Fibroblast of lung (primary cell): ENCODE data around the gene IL2RA. TPM values are rescaled to one million over a fixed set of nuclear protein-coding genes. Genes with fewer than 3 reads are reported as not detected.

Experiments
- DNase-seq, 2 donors: peaks; one replicate each; pipeline versions ENCODE4 v3.0.0 to v3.0.0-alpha.2; 2010; ENCODE audit warnings: low read depth in 2 of 2
- H2AFZ ChIP-seq: 2 replicates; pipeline ENCODE4 v1.5.1; 2012; ENCODE audit warnings: low read length, control low read depth, inconsistent platforms
- H3K27ac ChIP-seq: 2 replicates; pipeline ENCODE4 v1.5.1; 2011; ENCODE audit warnings: low read length, control low read depth; ENCODE audit not compliant: insufficient read depth
- H3K27me3 ChIP-seq: 2 replicates; pipeline ENCODE4 v1.5.1; 2011; ENCODE audit warnings: mild to moderate bottlenecking, low read length; ENCODE audit not compliant: control insufficient read depth, insufficient read depth
- H3K36me3 ChIP-seq: 2 replicates; pipeline ENCODE4 v1.5.1; 2011; ENCODE audit warnings: low read length; ENCODE audit not compliant: control insufficient read depth, insufficient read depth
- H3K4me1 ChIP-seq: 2 replicates; pipeline ENCODE4 v1.5.1; 2011; ENCODE audit warnings: low read length; ENCODE audit not compliant: control insufficient read depth, insufficient read depth; ENCODE audit errors: extremely low read depth
- H3K4me2 ChIP-seq: 2 replicates; pipeline ENCODE4 v1.5.1; 2011; ENCODE audit warnings: low read length, control low read depth; ENCODE audit not compliant: insufficient read depth; ENCODE audit errors: extremely low read depth
- H3K4me3 ChIP-seq, 4 experiments: fragments of 200-600 bp in 1 of 4; sonication (generic) in 1 of 4; replicated peaks in 1 of 4; 2 replicates each; pipeline ENCODE4 v1.5.1; 2011 to 2016; ENCODE audit warnings: low read length in 4 of 4, low read depth in 3 of 4, mild to moderate bottlenecking in 3 of 4, control low read depth in 2 of 4, inconsistent platforms in 1 of 4, mixed read lengths in 1 of 4; ENCODE audit not compliant: insufficient read depth in 1 of 4; ENCODE audit errors: control extremely low read depth in 1 of 4
- H3K79me2 ChIP-seq: 2 replicates; pipeline ENCODE4 v1.5.1; 2012; ENCODE audit warnings: mild to moderate bottlenecking, low read length, inconsistent platforms; ENCODE audit not compliant: control insufficient read depth, insufficient read depth
- H3K9ac ChIP-seq: 2 replicates; pipeline ENCODE4 v1.5.1; 2011; ENCODE audit warnings: mild to moderate bottlenecking, low read length, control low read depth; ENCODE audit not compliant: insufficient read depth
- H3K9me3 ChIP-seq: 2 replicates; pipeline ENCODE4 v1.5.1; 2012; ENCODE audit warnings: low read depth, low read length; ENCODE audit not compliant: control insufficient read depth, insufficient read depth
- H4K20me1 ChIP-seq: 2 replicates; pipeline ENCODE4 v1.5.1; 2011; ENCODE audit warnings: low read length; ENCODE audit not compliant: control insufficient read depth, insufficient read depth; ENCODE audit errors: extremely low read depth
- CTCF ChIP-seq, 2 donors: IDR thresholded peaks in 1 of 2; conservative IDR thresholded peaks in 1 of 2; 1 replicate in 1 of 2; 2 replicates in 1 of 2; pipeline ENCODE4 v1.5.1; 2011 to 2012; ENCODE audit warnings: low read length in 2 of 2, control low read depth in 1 of 2, inconsistent platforms in 1 of 2, low read depth in 1 of 2, mild to moderate bottlenecking in 1 of 2
- EZH2 ChIP-seq: IDR thresholded peaks from 2 replicates; pipeline ENCODE4 v1.5.1; 2012; ENCODE audit warnings: low read length, control low read depth, mild to moderate bottlenecking; ENCODE audit errors: missing control alignments
- polyA plus RNA-seq, 2 donors: library from polyadenylated mRNA; depleted of rRNA in 1 of 2; stranded (reverse) in 1 of 2; unstranded in 1 of 2; fragments of >200 nt; gene quantifications; 2 replicates each; pipeline ENCODE4 v1.2.1, GENCODE V29; 2011 to 2012; ENCODE audit warnings: missing spikeins in 1 of 2
- total RNA-seq: library from RNA; depleted of rRNA; stranded (reverse); fragments of >200 nt; gene quantifications from 2 replicates; pipeline ENCODE4 v1.2.1, GENCODE V29; 2014

IL2RA gene
- total and polyA plus RNA-seq, 2 donors (not counting 1 experiment from before 2014, with no cell fraction given), result not detected

GRCh38 chr10:5988336-5988920, 73.7 kb downstream of the IL2RA start:
- TF ChIP-seq EZH2 (no peak), CTCF (conservative IDR thresholded peaks at IDR 0.05 in 1 of 2, IDR thresholded peaks at IDR 0.05 in 1 of 2; ENCODE audit: low read depth in 1 of 2, low read length in 2 of 2) (no peak)
- Histone ChIP-seq H3K4me2 (no peak overlapping the region), H3K9ac (no peak overlapping the region), H2AFZ (no peak overlapping the region), H3K27me3 (no peaks in the 10 kb centered on the region), H3K27ac (no peak overlapping the region), H3K36me3 (no peaks in the 10 kb centered on the region), H3K4me1 (no peaks in the 10 kb centered on the region), H3K9me3 (no peaks in the 10 kb centered on the region), H3K4me3 (no peak overlapping the region), H4K20me1 (no peaks in the 10 kb centered on the region), H3K79me2 (no peaks in the 10 kb centered on the region)
- no peak for DNase-seq

GRCh38 chr10:5987747-5988146, 74.4 kb downstream of the IL2RA start:
- no peak for DNase-seq

GRCh38 chr10:5985029-5985428, 77.1 kb downstream of the IL2RA start:
- DNase-seq, result no peak
- Histone ChIP-seq H3K4me3 (no peak overlapping the region), H3K9me3 (no peaks in the 10 kb centered on the region), H3K27ac (no peak overlapping the region), H3K27me3 (no peaks in the 10 kb centered on the region), H3K9ac (no peak overlapping the region), H2AFZ (no peak overlapping the region), H4K20me1 (no peaks in the 10 kb centered on the region), H3K4me2 (no peak overlapping the region), H3K36me3 (no peaks in the 10 kb centered on the region), H3K4me1 (no peaks in the 10 kb centered on the region), H3K79me2 (no peaks in the 10 kb centered on the region)
- TF ChIP-seq EZH2 (no peak), CTCF (conservative IDR thresholded peaks at IDR 0.05 in 1 of 2, IDR thresholded peaks at IDR 0.05 in 1 of 2; ENCODE audit: low read depth in 1 of 2, low read length in 2 of 2) (no peak)

More at GRCh38 chr10:5987747-5988146, 74.4 kb downstream of the IL2RA start:
- H2AFZ ChIP-seq, result no peak overlapping the region
- no peak for TF ChIP-seq CTCF (conservative IDR thresholded peaks at IDR 0.05 in 1 of 2, IDR thresholded peaks at IDR 0.05 in 1 of 2; ENCODE audit: low read depth in 1 of 2, low read length in 2 of 2)
- TF ChIP-seq EZH2, result no peak
- H3K27ac ChIP-seq, result no peak overlapping the region
- no peak overlapping the region for H3K4me3 ChIP-seq
- H3K4me2 ChIP-seq, result no peak overlapping the region
- no peaks in the 10 kb centered on the region for H3K79me2 ChIP-seq
- no peaks in the 10 kb centered on the region for H3K36me3 ChIP-seq
- no peaks in the 10 kb centered on the region for H3K4me1 ChIP-seq
- no peaks in the 10 kb centered on the region for H3K9me3 ChIP-seq
- H3K9ac ChIP-seq, result no peak overlapping the region
- H3K27me3 ChIP-seq, result no peaks in the 10 kb centered on the region
- no peaks in the 10 kb centered on the region for H4K20me1 ChIP-seq
